ENCODE measurements around the gene FZD10. TPM values are rescaled to one million over a fixed set of nuclear protein-coding genes. Genes with fewer than 3 reads are reported as not detected.

Gene FZD10
- total RNA-seq, 1 experiment from 2014 or later: not detected

- no TSS peak for BruUV-seq (replicated peaks)
- no peaks in the 10 kb centered on the region for H3K36me3 ChIP-seq (ENCODE audit: control insufficient read depth, insufficient read depth, low read length)
- intact Hi-C loops (cut with micrococcal nuclease; ENCODE audit: unreplicated experiment) (no loop called here), in situ Hi-C loops (cut with HindIII; ENCODE audit: low pct_unique_long_range_greater_than_20kb, low sequenced_read_pairs) (no loop called here)
- DNase-seq (ENCODE audit: low read depth, low spot score): no peak
- no peaks in the 10 kb centered on the region for H3K4me1 ChIP-seq (ENCODE audit: control insufficient read depth, insufficient read depth, low read length)
- no peak for ATAC-seq
- H3K9me3 ChIP-seq (ENCODE audit: control insufficient read depth, insufficient read depth, low read depth, low read length): no peaks in the 10 kb centered on the region
- H3K27me3 ChIP-seq (ENCODE audit: control insufficient read depth, insufficient read depth, low read length): no peaks in the 10 kb centered on the region
- TF ChIP-seq SIN3A (IDR thresholded peaks at IDR 0.05; ENCODE audit: borderline replicate concordance, insufficient read depth, low read depth, low read length) (no peak), POLR2AphosphoS5 (IDR thresholded peaks at IDR 0.05; ENCODE audit: low read depth, low read length) (no peak), REST (IDR thresholded peaks at IDR 0.05; ENCODE audit: insufficient read depth in 1 of 2, low read depth in 2 of 2, low read length in 1 of 2) (no peak), TCF7L2 (IDR thresholded peaks at IDR 0.05; ENCODE audit: low read depth, low read length) (no peak), CTCF (IDR thresholded peaks at IDR 0.05) (no peak)
- ChIA-PET POLR2A (no interaction called here), CTCF (no interaction called here)
- no peak overlapping the region for H3K4me3 ChIP-seq (ENCODE audit: low read depth in 2 of 2, low read length in 2 of 2)
- no peak overlapping the region for H3K27ac ChIP-seq (ENCODE audit: low read length)
Observed at GRCh38 chr12:130181211-130181610, 18.9 kb downstream of the FZD10 start.

- Histone ChIP-seq H3K9me3 (ENCODE audit: control insufficient read depth, insufficient read depth, low read depth, low read length) (no peaks in the 10 kb centered on the region), H3K4me1 (ENCODE audit: control insufficient read depth, insufficient read depth, low read length) (no peaks in the 10 kb centered on the region), H3K36me3 (ENCODE audit: control insufficient read depth, insufficient read depth, low read length) (no peaks in the 10 kb centered on the region), H3K27ac (ENCODE audit: low read length) (no peak overlapping the region), H3K4me3 (ENCODE audit: low read depth in 2 of 2, low read length in 2 of 2) (no peak overlapping the region), H3K27me3 (ENCODE audit: control insufficient read depth, insufficient read depth, low read length) (no peaks in the 10 kb centered on the region)
- intact Hi-C loops (cut with micrococcal nuclease; ENCODE audit: unreplicated experiment) (no loop called here), in situ Hi-C loops (cut with HindIII; ENCODE audit: low pct_unique_long_range_greater_than_20kb, low sequenced_read_pairs) (no loop called here)
- TF ChIP-seq TCF7L2 (IDR thresholded peaks at IDR 0.05; ENCODE audit: low read depth, low read length) (no peak), SIN3A (IDR thresholded peaks at IDR 0.05; ENCODE audit: borderline replicate concordance, insufficient read depth, low read depth, low read length) (no peak), REST (IDR thresholded peaks at IDR 0.05; ENCODE audit: insufficient read depth in 1 of 2, low read depth in 2 of 2, low read length in 1 of 2) (no peak), POLR2AphosphoS5 (IDR thresholded peaks at IDR 0.05; ENCODE audit: low read depth, low read length) (no peak), CTCF (IDR thresholded peaks at IDR 0.05) (no peak)
- DNase-seq (ENCODE audit: low read depth, low spot score): no peak
- ChIA-PET CTCF (no interaction called here), POLR2A (no interaction called here)
- BruUV-seq (replicated peaks): no TSS peak
- ATAC-seq: no peak
Observed at GRCh38 chr12:130183585-130184370, 21.5 kb downstream of the FZD10 start.
